Measurements from ENCODE around the gene CCT6B.

The CCT6B gene

DNA sequence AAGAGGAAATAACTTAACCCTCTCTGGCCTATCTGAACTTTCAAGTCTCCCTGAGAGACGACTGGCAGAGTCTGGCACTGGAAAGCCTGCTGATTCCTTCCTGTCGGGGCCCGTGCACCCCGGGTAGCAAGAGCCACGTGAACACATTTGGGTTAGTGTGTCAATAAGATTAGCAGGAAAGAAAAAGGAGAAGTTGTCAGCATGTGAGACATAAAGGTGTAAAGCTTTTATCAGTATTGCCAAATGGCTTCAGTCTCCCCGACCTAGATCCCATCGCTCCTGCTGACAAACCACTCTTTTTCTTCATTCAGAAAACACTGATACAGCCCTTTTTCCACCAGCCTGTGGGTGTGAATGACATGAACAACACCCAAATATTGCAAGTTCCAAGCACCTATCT, 74.4 kb downstream of the CCT6B start:
- no peak for DNase-seq (ENCODE audit: low spot score)

DNA sequence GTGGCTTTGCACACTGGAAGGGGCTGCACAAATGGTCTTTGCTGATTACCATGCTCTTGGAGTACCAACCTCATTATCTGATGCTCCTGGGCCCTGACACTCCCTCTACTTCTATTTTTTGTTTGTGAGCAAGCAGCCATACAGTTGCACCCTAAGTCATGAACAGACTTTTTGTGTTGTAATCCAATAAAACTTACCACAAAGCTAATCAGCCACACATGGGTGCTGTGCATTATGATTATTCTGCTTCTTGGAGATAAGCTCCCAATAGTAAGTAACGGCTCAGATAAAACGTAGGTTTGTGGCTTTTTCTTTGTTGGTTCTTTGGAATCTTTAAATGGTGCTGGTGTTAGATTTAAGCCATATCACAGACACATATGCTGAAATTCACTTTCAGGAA, 76.2 kb downstream of the CCT6B start:
- no peak for DNase-seq (ENCODE audit: low spot score)

DNA sequence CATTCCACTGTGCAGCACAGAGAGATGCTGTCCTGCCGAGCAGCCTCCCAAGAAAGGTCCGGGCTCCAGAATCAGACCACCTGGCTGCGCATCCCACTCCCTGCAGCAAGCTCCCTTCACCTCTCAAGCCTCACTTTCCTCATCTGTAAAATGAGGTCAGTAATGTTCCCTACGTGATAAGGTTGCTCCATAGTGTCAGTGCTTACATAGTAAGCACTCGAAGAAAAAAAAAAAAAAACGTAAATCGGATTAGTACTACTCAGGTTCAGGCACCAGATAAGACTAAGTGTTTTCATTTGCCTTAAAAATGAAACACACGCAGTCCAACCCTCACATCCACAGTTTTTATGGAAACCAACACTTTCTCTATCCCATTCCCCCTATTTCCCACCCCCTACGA, 76.7 kb downstream of the CCT6B start:
- no peak for DNase-seq (ENCODE audit: low spot score)

DNA sequence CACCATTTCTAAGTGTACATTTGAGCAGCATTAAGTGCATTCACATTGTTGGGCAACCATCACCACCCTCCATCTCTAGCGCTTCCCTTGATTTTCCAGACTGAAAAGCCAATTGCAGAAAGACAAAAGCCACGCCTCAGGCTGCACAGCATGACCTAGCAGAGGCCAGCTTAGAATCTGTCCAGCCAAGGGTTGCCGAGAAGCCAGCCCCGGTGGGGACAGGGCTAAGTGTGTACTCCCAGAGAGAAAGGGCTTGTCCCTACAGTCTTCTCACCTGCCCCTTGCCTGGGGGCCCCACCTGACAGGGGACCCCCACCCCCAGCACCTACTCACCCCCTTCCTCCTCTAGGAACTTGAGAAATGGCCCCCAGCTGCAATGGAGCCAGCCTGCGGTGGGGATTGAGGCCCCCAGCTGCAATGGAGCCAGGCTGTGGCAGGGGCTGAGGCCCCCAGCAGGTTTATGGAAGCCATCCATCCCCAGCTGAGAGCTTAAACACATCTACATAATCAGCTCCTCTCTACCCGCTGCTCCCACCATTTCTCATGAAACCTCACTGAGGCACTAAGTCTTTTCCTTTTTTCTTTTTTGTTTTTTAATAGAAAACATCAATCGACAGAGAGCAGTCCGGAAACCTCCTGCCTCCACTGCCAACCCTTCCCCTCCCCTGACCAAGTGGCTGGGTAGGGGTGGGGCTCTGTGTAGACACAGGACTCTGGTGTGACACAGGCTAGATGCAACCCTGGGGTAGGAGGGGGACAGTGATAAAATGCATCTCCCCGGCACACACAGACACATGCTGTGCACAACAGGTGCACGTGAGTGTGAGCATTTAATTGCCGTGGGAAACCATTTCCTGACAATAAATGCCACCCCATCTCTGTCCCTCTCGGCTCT, 77.9 kb downstream of the CCT6B start:
- DNase-seq (ENCODE audit: low spot score), result no peak

DNA sequence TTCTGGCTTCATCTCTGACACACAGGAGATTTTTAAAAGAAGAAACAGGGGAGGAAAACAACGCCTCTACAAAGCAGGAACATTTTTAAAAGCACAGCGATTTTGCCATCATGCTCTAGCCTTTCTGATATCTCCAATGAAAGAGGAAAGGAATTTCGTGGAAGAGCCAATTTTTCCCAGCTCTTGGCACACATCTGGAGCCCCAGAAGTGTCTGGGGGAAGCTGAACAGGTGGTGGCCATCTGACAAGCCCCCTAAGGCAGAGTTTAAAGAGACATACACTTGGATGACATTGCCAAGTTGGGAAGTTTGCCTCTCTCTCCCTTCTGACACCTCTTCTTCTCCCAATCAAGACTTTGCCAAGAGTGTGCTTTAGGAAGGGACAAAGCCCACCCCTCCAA, 82.1 kb downstream of the CCT6B start:
- DNase-seq (ENCODE audit: low spot score), result no peak

All from CD4-positive, alpha-beta T cell treated with Interleukin-15 for 4 hours (primary cell).